ENCODE measurements around the gene EPHA10. TPM values are rescaled to one million over a fixed set of nuclear protein-coding genes. Genes with fewer than 3 reads are reported as not detected.

Gene EPHA10
- total RNA-seq, 1 experiment from 2014 or later = 1.0 TPM

DNA sequence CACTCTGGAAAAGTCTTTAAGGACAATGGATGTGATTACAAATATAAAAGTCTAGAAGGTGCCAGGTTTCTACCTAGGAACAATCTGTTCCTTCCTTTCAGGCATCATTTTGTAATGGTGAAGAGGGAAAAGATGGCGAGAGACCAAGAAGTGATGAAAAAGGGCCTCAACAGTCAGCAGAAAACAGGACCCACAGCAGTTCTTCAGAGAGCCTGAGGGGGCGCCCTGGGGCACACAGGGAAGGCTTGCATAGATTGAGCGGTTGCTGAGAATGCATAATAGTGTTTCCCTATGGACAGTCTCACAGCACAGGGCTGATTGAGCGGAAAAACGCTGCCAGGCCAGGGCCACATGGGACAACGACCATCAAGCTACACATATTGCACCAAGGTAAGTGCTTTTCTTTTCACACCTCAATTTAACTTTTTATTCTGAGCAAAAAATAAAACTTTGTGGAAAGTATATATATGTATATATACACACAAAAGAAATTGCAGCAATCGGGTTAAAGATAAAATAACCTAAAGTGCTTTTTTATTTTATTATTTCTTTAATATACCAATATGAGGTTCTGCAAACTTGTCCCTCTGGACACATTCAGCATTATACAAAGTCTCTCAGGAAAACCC, 46.2 kb upstream of the EPHA10 start:
- Mint-ChIP-seq H3K27ac (ENCODE audit: low read depth, unreplicated experiment) (no peak overlapping the region), H3K9me3 (ENCODE audit: unreplicated experiment) (no peaks in the 10 kb centered on the region), H3K4me3 (ENCODE audit: unreplicated experiment) (peak overlapping the region; percentile 40), H3K27me3 (ENCODE audit: insufficient read depth, unreplicated experiment) (no peaks in the 10 kb centered on the region), H3K36me3 (ENCODE audit: insufficient read depth, unreplicated experiment) (peaks cover 59% of the 10 kb centered on the region), H3K4me1 (ENCODE audit: insufficient read depth, unreplicated experiment) (peaks cover 10% of the 10 kb centered on the region)
- intact Hi-C loops (cut with micrococcal nuclease) = loop anchor here (1.0 to 10.0 kb wide), 3 partner anchors 48 to 164 kb away; partner anchors contain the start of gene MTF1
- CTCF ChIA-PET = interaction anchor here (1.0 kb wide), 1 partner anchor 15 kb away, joined by 3 read pairs; no protein-coding TSS in a partner anchor
- no TSS peak for BruUV-seq (replicated peaks)
- POLR2A ChIA-PET = interaction anchor here (0.6 to 1.6 kb wide), 2 partner anchors 15 to 51 kb away, joined by 3 to 5 read pairs; no protein-coding TSS in a partner anchor
- TF ChIP-seq, protein P1, sequence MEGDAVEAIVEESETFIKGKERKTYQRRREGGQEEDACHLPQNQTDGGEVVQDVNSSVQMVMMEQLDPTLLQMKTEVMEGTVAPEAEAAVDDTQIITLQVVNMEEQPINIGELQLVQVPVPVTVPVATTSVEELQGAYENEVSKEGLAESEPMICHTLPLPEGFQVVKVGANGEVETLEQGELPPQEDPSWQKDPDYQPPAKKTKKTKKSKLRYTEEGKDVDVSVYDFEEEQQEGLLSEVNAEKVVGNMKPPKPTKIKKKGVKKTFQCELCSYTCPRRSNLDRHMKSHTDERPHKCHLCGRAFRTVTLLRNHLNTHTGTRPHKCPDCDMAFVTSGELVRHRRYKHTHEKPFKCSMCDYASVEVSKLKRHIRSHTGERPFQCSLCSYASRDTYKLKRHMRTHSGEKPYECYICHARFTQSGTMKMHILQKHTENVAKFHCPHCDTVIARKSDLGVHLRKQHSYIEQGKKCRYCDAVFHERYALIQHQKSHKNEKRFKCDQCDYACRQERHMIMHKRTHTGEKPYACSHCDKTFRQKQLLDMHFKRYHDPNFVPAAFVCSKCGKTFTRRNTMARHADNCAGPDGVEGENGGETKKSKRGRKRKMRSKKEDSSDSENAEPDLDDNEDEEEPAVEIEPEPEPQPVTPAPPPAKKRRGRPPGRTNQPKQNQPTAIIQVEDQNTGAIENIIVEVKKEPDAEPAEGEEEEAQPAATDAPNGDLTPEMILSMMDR (IDR thresholded peaks at IDR 0.05; ENCODE audit: unreplicated experiment) = peak; percentile 80
- DNase-seq (ENCODE audit: unreplicated experiment) = peak; percentile 87

DNA sequence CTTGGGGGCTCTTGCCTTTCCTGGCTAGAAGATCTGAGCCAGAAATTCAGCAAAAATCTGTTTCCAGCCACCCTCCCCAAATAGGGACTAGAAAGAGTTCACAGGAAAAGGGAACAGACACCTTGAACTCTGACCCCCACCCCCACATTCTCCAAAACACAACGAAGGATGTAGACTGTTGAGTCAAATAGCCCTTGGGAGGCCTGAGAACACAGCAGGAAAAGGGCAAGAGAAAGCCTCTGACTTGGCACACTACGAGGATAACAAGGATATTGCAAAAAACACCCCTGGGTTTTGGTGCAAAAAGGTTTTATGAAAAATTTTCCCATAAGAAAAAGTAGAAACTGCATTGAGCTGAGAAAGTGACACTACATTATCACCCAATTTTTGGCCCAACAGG, 45.0 kb upstream of the EPHA10 start:
- BruUV-seq (replicated peaks) = no TSS peak
- TF ChIP-seq, protein P1 (IDR thresholded peaks at IDR 0.05; ENCODE audit: unreplicated experiment) = no peak
- no peak overlapping the region for H3K4me3 Mint-ChIP-seq (ENCODE audit: unreplicated experiment)
- H3K4me1 Mint-ChIP-seq (ENCODE audit: insufficient read depth, unreplicated experiment) = peaks cover 10% of the 10 kb centered on the region
- H3K27ac Mint-ChIP-seq (ENCODE audit: low read depth, unreplicated experiment) = no peak overlapping the region
- POLR2A ChIA-PET = no interaction called here
- no peak for DNase-seq (ENCODE audit: unreplicated experiment)
- intact Hi-C loops (cut with micrococcal nuclease) = loop anchor here (10.0 kb wide), 2 partner anchors 165 to 335 kb away; partner anchors contain the start of gene ZC3H12A
- H3K9me3 Mint-ChIP-seq (ENCODE audit: unreplicated experiment) = no peaks in the 10 kb centered on the region
- peaks cover 70% of the 10 kb centered on the region for H3K36me3 Mint-ChIP-seq (ENCODE audit: insufficient read depth, unreplicated experiment)
- CTCF ChIA-PET = interaction anchor here (0.7 kb wide), 1 partner anchor 50 kb away, joined by 3 read pairs; no protein-coding TSS in a partner anchor
- no peaks in the 10 kb centered on the region for H3K27me3 Mint-ChIP-seq (ENCODE audit: insufficient read depth, unreplicated experiment)

DNA sequence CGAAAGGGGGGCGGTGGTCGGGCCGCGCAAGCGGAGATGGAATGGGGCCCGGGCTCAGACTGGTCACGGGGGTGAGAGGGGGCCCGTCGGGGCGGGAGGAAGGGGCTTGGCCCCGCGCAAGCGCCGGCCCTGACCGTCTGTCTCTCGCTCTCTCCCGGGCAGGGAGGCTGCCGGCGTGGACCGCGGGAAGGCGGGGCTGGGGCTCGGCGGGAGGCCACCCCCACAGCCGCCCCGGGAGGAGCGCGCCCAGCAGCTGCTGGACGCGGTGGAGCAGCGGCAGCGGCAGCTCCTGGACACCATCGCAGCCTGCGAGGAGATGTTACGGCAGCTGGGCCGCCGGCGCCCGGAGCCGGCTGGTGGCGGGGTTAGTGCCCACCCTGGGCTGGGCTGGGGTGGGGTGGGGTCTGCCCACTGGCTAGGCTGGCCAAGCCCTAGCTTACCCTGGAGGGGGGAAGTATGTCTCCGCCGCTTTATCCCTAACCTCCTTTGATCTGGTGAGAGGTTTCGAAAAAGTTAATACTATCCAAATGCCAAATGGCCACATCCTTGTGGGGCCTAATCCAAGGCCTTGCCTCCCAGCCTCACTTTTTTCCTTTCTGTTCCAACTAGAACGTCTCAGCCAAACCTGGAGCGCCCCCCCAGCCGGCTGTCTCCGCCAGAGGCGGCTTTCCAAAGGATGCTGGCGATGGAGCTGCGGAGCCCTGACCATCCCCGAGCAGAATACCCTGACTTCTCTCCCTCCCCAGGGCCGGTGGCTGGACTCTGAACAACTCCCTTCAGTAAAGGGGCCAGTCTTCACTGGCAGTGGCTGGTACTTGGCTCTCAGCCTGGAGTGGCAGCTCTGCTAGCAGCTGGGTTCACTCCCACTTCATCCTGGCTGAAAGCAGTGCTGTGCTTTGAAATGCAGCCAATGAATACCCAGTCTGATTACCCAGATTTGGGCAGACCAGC, 43.7 kb upstream of the EPHA10 start:
- Mint-ChIP-seq H3K27ac (ENCODE audit: low read depth, unreplicated experiment) (peak overlapping the region; percentile 96), H3K4me1 (ENCODE audit: insufficient read depth, unreplicated experiment) (peaks cover 10% of the 10 kb centered on the region), H3K27me3 (ENCODE audit: insufficient read depth, unreplicated experiment) (no peaks in the 10 kb centered on the region), H3K36me3 (ENCODE audit: insufficient read depth, unreplicated experiment) (peaks cover 77% of the 10 kb centered on the region), H3K9me3 (ENCODE audit: unreplicated experiment) (no peaks in the 10 kb centered on the region), H3K4me3 (ENCODE audit: unreplicated experiment) (peak overlapping the region; percentile 89)
- intact Hi-C loops (cut with micrococcal nuclease) = loop anchor here (10.0 kb wide), 1 partner anchor 334 kb away; the partner anchor contains the start of gene ZC3H12A
- BruUV-seq (replicated peaks) = TSS peak; percentile 73
- TF ChIP-seq, protein P1 (IDR thresholded peaks at IDR 0.05; ENCODE audit: unreplicated experiment) = no peak
- ChIA-PET CTCF (interaction anchor here (0.7 to 4.7 kb wide), 7 partner anchors 9 to 206 kb away, joined by 3 to 29 read pairs (median 3); partner anchors contain the start of gene MTF1), POLR2A (interaction anchor here (0.6 to 4.3 kb wide), 32 partner anchors 9 to 1652 kb away, joined by 3 to 99 read pairs (median 4); partner anchors contain the start of genes CDCA8, MANEAL, MEAF6 and MTF1)
- peak; percentile 67 for DNase-seq (ENCODE audit: unreplicated experiment)
